Astrocyte (in vitro differentiated cells and primary cell): ENCODE data around the gene KIRREL3. TPM values are rescaled to one million over a fixed set of nuclear protein-coding genes. Genes with fewer than 3 reads are reported as not detected.

Source experiments
- DNase-seq: peaks from one replicate; pipeline ENCODE4 v3.0.0-alpha.2; 2010; ENCODE audit warnings: low read depth
- FAIRE-seq: peaks from 2 replicates; lab custom pipeline; 2011; peaks lifted over from hg19 to GRCh38; lab: Jason Lieb, UNC
- H2AFZ ChIP-seq: 2 replicates; pipeline ENCODE4 v1.6.0; 2012; ENCODE audit warnings: low read depth, low read length, inconsistent platforms
- H3K27ac ChIP-seq: 2 replicates; pipeline ENCODE4 v1.5.1; 2011; ENCODE audit warnings: low read depth, low read length, inconsistent platforms
- H3K27me3 ChIP-seq: 2 replicates; pipeline ENCODE4 v1.6.0; 2011; ENCODE audit warnings: low read length, inconsistent platforms; ENCODE audit not compliant: insufficient read depth
- H3K36me3 ChIP-seq: 2 replicates; pipeline ENCODE4 v1.5.1; 2011; ENCODE audit warnings: low read length, inconsistent platforms; ENCODE audit not compliant: insufficient read depth
- H3K4me1 ChIP-seq: 2 replicates; pipeline ENCODE4 v1.5.1; 2011; ENCODE audit warnings: low read length, inconsistent platforms; ENCODE audit not compliant: insufficient read depth
- H3K4me2 ChIP-seq: 2 replicates; pipeline ENCODE4 v1.6.0; 2012; ENCODE audit warnings: low read length, inconsistent platforms
- H3K4me3 ChIP-seq: 2 replicates; pipeline ENCODE4 v1.5.1; 2011; ENCODE audit warnings: low read depth, mild to moderate bottlenecking, low read length, inconsistent platforms; ENCODE audit not compliant: insufficient read depth
- H3K79me2 ChIP-seq: 2 replicates; pipeline ENCODE4 v1.6.0; 2012; ENCODE audit warnings: mild to moderate bottlenecking, low read length, inconsistent platforms; ENCODE audit not compliant: insufficient read depth
- H3K9ac ChIP-seq: 2 replicates; pipeline ENCODE4 v1.6.0; 2012; ENCODE audit warnings: mild to moderate bottlenecking, low read length, inconsistent platforms
- H3K9me3 ChIP-seq: 2 replicates; pipeline ENCODE4 v1.5.1; 2012; ENCODE audit warnings: low read depth, mild to moderate bottlenecking, low read length, inconsistent platforms; ENCODE audit not compliant: insufficient read depth
- H4K20me1 ChIP-seq: 2 replicates; pipeline ENCODE4 v1.6.0; 2012; ENCODE audit warnings: low read length, inconsistent platforms; ENCODE audit not compliant: insufficient read depth
- H3K27ac Mint-ChIP-seq: one replicate; pipeline ENCODE4 v1.8.0; 2021; ENCODE audit warnings: mild to moderate bottlenecking, mixed read lengths; ENCODE audit not compliant: unreplicated experiment
- H3K27me3 Mint-ChIP-seq: one replicate; pipeline ENCODE4 v1.8.0; 2021; ENCODE audit warnings: low read depth, mixed read lengths; ENCODE audit not compliant: unreplicated experiment
- H3K36me3 Mint-ChIP-seq: one replicate; pipeline ENCODE4 v1.8.0; 2021; ENCODE audit warnings: low read depth, mixed read lengths; ENCODE audit not compliant: unreplicated experiment
- H3K4me1 Mint-ChIP-seq: one replicate; pipeline ENCODE4 v1.8.0; 2021; ENCODE audit warnings: low read depth, mixed read lengths; ENCODE audit not compliant: unreplicated experiment
- H3K4me3 Mint-ChIP-seq: one replicate; pipeline ENCODE4 v1.8.0; 2021; ENCODE audit warnings: mild to moderate bottlenecking, moderate library complexity, mixed read lengths; ENCODE audit not compliant: unreplicated experiment
- H3K9me3 Mint-ChIP-seq: one replicate; pipeline ENCODE4 v1.8.0; 2021; ENCODE audit warnings: mild to moderate bottlenecking, mixed read lengths; ENCODE audit not compliant: unreplicated experiment
- EZH2 ChIP-seq: IDR thresholded peaks from 2 replicates; pipeline ENCODE4 v1.6.1; 2012; ENCODE audit warnings: mild to moderate bottlenecking, low read length, inconsistent platforms; ENCODE audit not compliant: insufficient read depth
- total RNA-seq: library from RNA; stranded (reverse); gene quantifications from 2 replicates; pipeline ENCODE4 v1.2.1, GENCODE V29; 2021
- TF ChIP-seq, protein P1 (sequence below): IDR thresholded peaks from 2 replicates; pipeline ENCODE4 v1.5.1; 2011; ENCODE audit warnings: low read depth, mild to moderate bottlenecking, inconsistent platforms, low read length, moderate library complexity; ENCODE audit not compliant: insufficient read depth

Gene KIRREL3
- total RNA-seq, 1 donor from 2014 or later = 0.91 TPM

DNA sequence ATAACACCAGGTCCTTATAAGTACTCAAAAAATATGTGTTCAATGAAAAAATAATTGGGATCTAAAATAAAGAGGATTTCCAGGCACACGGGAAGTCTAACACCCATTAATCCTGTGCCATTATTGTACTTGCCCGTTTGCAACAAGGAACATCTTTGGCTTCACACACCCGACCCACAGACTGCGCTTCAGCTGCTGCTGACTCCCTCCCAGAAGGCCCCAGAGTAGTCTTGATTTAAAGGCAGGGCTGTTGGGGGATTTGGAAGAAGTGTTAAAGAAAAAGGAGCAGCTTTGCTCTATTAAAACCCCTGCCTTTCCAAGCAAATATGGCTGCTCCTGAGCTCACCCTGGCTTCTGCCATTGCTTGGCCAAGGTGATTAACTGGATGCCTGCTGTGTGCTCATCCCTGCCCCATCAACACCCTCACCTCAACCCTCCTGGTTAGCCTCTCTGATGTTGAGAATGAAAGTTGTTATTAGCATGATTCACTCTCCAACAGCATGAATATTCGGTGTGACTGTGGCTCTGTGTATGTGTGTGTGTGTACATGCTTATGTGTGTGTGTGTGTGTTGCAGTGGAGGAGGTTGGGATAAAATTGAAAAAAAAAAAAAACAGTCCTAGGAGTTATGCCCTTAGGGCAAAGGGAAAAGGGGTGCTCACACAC, 76.1 kb downstream of the KIRREL3 start:
- H3K27ac Mint-ChIP-seq = no peak overlapping the region
- Histone ChIP-seq H3K4me2 (no peak overlapping the region), H3K9ac (no peak overlapping the region), H3K4me1 (peaks cover 14% of the 10 kb centered on the region), H3K79me2 (no peaks in the 10 kb centered on the region), H2AFZ (no peak overlapping the region), H3K36me3 (no peaks in the 10 kb centered on the region), H3K27me3 (no peaks in the 10 kb centered on the region), H3K27ac (no peak overlapping the region), H3K9me3 (no peaks in the 10 kb centered on the region), H4K20me1 (no peaks in the 10 kb centered on the region), H3K4me3 (no peak overlapping the region)
- TF ChIP-seq, protein P1, sequence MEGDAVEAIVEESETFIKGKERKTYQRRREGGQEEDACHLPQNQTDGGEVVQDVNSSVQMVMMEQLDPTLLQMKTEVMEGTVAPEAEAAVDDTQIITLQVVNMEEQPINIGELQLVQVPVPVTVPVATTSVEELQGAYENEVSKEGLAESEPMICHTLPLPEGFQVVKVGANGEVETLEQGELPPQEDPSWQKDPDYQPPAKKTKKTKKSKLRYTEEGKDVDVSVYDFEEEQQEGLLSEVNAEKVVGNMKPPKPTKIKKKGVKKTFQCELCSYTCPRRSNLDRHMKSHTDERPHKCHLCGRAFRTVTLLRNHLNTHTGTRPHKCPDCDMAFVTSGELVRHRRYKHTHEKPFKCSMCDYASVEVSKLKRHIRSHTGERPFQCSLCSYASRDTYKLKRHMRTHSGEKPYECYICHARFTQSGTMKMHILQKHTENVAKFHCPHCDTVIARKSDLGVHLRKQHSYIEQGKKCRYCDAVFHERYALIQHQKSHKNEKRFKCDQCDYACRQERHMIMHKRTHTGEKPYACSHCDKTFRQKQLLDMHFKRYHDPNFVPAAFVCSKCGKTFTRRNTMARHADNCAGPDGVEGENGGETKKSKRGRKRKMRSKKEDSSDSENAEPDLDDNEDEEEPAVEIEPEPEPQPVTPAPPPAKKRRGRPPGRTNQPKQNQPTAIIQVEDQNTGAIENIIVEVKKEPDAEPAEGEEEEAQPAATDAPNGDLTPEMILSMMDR = no peak
- no peak for TF ChIP-seq EZH2
- FAIRE-seq (no peak), DNase-seq (no peak)
- H3K36me3 Mint-ChIP-seq = peaks cover 6% of the 10 kb centered on the region
- peaks cover 22% of the 10 kb centered on the region for H3K4me1 Mint-ChIP-seq
- peaks cover 7% of the 10 kb centered on the region for H3K27me3 Mint-ChIP-seq
- no peak overlapping the region for H3K4me3 Mint-ChIP-seq
- peaks cover 7% of the 10 kb centered on the region for H3K9me3 Mint-ChIP-seq

DNA sequence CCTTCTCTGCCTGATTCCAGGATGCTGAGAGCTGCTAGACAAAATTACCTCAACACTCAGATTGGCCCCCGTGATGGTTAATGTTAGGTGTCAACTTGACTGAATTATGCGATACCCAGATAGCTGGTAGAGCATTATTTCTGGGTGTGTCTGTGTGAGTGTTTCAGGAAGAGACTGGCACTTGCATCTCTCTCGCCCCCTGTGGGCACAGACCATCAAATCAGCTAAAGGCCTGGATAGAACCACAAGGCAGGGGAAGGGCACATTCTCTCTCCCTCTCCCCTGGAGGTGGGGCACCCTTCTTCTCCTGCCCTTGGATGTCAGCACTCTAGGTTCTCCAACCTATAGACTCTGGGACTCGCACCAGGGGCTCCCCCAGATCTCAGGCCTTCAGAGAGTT, 79.7 kb downstream of the KIRREL3 start:
- DNase-seq = no peak
- Histone ChIP-seq H3K4me3 (no peak overlapping the region), H3K36me3 (no peaks in the 10 kb centered on the region), H2AFZ (no peak overlapping the region), H3K79me2 (no peaks in the 10 kb centered on the region), H4K20me1 (no peaks in the 10 kb centered on the region), H3K27ac (no peak overlapping the region), H3K4me1 (peaks cover 7% of the 10 kb centered on the region), H3K27me3 (no peaks in the 10 kb centered on the region), H3K9ac (no peak overlapping the region), H3K4me2 (no peak overlapping the region), H3K9me3 (no peaks in the 10 kb centered on the region)
- Mint-ChIP-seq H3K4me3 (no peak overlapping the region), H3K9me3 (peaks cover 2% of the 10 kb centered on the region), H3K4me1 (peaks cover 10% of the 10 kb centered on the region), H3K36me3 (peaks cover 3% of the 10 kb centered on the region), H3K27me3 (peaks cover 6% of the 10 kb centered on the region), H3K27ac (no peak overlapping the region)
- TF ChIP-seq, protein P1 = no peak
- no peak for TF ChIP-seq EZH2
- no peak for FAIRE-seq

DNA sequence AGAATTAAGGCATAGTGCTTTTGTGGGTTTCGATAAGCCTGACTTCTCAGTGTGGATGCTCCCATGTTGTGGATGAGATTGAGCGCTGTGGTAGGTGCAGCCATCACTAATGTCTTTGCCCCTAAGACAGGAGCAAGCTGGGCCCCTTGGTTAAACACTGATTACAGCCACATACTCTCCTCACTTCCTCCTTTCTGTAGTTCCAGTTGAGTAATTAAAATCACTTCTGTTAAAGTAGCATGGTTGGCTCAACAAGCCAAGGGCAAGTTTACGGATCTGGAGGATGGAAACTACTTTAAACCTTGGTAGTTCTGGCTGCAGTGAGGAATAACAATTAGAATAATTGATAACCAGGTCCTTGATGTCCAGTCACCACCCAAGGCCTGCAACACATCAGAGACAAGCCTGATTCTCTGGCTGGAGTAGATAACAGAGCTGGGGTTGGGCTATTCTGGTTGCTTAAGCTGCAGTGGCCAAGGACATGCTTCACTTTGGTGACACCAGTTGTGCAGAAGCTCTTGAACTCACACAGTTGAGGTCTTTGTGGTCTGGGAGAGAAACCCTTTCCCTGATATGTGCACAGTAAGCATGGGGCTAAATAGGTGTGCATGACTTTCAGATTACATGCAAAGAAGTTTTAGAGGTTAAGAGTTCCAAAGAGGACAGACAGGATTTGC, 81.3 kb downstream of the KIRREL3 start:
- Mint-ChIP-seq H3K9me3 (peaks cover 2% of the 10 kb centered on the region), H3K4me1 (peaks cover 10% of the 10 kb centered on the region), H3K27me3 (peaks cover 1% of the 10 kb centered on the region), H3K36me3 (peaks cover 3% of the 10 kb centered on the region), H3K4me3 (no peak overlapping the region), H3K27ac (no peak overlapping the region)
- TF ChIP-seq, protein P1 = no peak
- TF ChIP-seq EZH2 = no peak
- no peak for DNase-seq
- no peak overlapping the region for H2AFZ ChIP-seq
- no peaks in the 10 kb centered on the region for H3K36me3 ChIP-seq
- no peaks in the 10 kb centered on the region for H4K20me1 ChIP-seq
- H3K4me3 ChIP-seq = no peak overlapping the region
- no peak overlapping the region for H3K27ac ChIP-seq
- H3K79me2 ChIP-seq = no peaks in the 10 kb centered on the region
- no peaks in the 10 kb centered on the region for H3K27me3 ChIP-seq
- no peaks in the 10 kb centered on the region for H3K9me3 ChIP-seq
- H3K9ac ChIP-seq = no peak overlapping the region
- no peak overlapping the region for H3K4me2 ChIP-seq
- FAIRE-seq = no peak
- H3K4me1 ChIP-seq = peaks cover 9% of the 10 kb centered on the region
